ENCODE data around the gene NEDD4L.
"Not testable (repeated sequence)": the region's sequence is repeated elsewhere in the genome, so short reads cannot be mapped to it uniquely, and the experiment has no call there.

The NEDD4L gene

GRCh38 chr18:58360324-58360723 is 316.3 kb downstream of the NEDD4L start:
- no peak for DNase-seq

- DNase-seq = no peak
These were observed 317.2 kb downstream of the NEDD4L start for GRCh38 chr18:58361212-58361611.

- no peak for DNase-seq
These were observed 318.1 kb downstream of the NEDD4L start for GRCh38 chr18:58362027-58362575.

- no peak for DNase-seq
These were observed 318.8 kb downstream of the NEDD4L start for GRCh38 chr18:58362829-58363271.

GRCh38 chr18:58363767-58364540 is 319.9 kb downstream of the NEDD4L start:
- no peak for DNase-seq

- no peak for DNase-seq
These were observed 321.0 kb downstream of the NEDD4L start for GRCh38 chr18:58364876-58365528.

GRCh38 chr18:58367425-58368140 is 323.6 kb downstream of the NEDD4L start:
- no peak for DNase-seq

- no peak for DNase-seq
These were observed 325.6 kb downstream of the NEDD4L start for GRCh38 chr18:58369616-58370015.

- DNase-seq = no peak
These were observed 326.1 kb downstream of the NEDD4L start for GRCh38 chr18:58370038-58370580.

GRCh38 chr18:58370612-58371011 is 326.6 kb downstream of the NEDD4L start:
- no peak for DNase-seq

- no peak for DNase-seq
These were observed 329.5 kb downstream of the NEDD4L start for GRCh38 chr18:58373481-58373880.

GRCh38 chr18:58375051-58375450 is 331.0 kb downstream of the NEDD4L start:
- DNase-seq = no peak

GRCh38 chr18:58378411-58379379 is 334.7 kb downstream of the NEDD4L start:
- DNase-seq = no peak

- DNase-seq = no peak
These were observed 335.4 kb downstream of the NEDD4L start for GRCh38 chr18:58379443-58379842.

- not testable (repeated sequence) for DNase-seq
These were observed 336.1 kb downstream of the NEDD4L start for GRCh38 chr18:58380113-58380512.

GRCh38 chr18:58381676-58382411 is 337.8 kb downstream of the NEDD4L start:
- DNase-seq = no peak

GRCh38 chr18:58382446-58382845 is 338.4 kb downstream of the NEDD4L start:
- DNase-seq = no peak

- DNase-seq = no peak
These were observed 341.4 kb downstream of the NEDD4L start for GRCh38 chr18:58385472-58385871.

- DNase-seq = no peak
These were observed 342.8 kb downstream of the NEDD4L start for GRCh38 chr18:58386780-58387179.

GRCh38 chr18:58387716-58388115 is 343.7 kb downstream of the NEDD4L start:
- no peak for DNase-seq

- DNase-seq = no peak
These were observed 344.7 kb downstream of the NEDD4L start for GRCh38 chr18:58388736-58389135.
